GM12875 (cell line): ENCODE measurements around the gene PSENEN.

Experiments
- H3K4me3 ChIP-seq: one replicate; pipeline ENCODE4 v1.5.1; 2011; ENCODE audit warnings: low read depth, low read length, control low read depth
- TF ChIP-seq, protein P1 (sequence below): IDR thresholded peaks from 2 replicates; pipeline ENCODE4 v1.5.1; 2011; ENCODE audit warnings: low read depth, mild to moderate bottlenecking, control low read depth, inconsistent platforms, low read length, moderate library complexity, borderline replicate concordance; ENCODE audit not compliant: insufficient read depth

Gene PSENEN

GRCh38 chr19:35784503-35785338 lies 39.3 kb downstream of the PSENEN start:
- TF ChIP-seq, protein P1, sequence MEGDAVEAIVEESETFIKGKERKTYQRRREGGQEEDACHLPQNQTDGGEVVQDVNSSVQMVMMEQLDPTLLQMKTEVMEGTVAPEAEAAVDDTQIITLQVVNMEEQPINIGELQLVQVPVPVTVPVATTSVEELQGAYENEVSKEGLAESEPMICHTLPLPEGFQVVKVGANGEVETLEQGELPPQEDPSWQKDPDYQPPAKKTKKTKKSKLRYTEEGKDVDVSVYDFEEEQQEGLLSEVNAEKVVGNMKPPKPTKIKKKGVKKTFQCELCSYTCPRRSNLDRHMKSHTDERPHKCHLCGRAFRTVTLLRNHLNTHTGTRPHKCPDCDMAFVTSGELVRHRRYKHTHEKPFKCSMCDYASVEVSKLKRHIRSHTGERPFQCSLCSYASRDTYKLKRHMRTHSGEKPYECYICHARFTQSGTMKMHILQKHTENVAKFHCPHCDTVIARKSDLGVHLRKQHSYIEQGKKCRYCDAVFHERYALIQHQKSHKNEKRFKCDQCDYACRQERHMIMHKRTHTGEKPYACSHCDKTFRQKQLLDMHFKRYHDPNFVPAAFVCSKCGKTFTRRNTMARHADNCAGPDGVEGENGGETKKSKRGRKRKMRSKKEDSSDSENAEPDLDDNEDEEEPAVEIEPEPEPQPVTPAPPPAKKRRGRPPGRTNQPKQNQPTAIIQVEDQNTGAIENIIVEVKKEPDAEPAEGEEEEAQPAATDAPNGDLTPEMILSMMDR, result no peak
- H3K4me3 ChIP-seq, result no peak overlapping the region

DNA sequence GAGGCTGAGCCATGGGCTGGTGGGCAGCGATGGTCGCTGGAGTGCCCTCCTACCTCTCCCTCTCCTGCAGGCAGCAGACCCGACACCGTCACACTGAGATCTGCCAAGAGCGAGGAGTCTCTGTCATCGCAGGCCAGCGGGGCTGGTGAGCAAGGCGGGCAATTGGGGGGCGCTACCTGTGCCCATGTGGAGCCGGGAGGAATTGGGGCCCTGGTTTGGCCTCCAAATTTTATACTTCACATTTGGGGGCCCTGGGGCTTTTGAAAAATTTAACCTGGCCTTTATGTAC lies 39.8 kb downstream of the PSENEN start:
- H3K4me3 ChIP-seq, result no peak overlapping the region
- TF ChIP-seq, protein P1, result no peak

DNA sequence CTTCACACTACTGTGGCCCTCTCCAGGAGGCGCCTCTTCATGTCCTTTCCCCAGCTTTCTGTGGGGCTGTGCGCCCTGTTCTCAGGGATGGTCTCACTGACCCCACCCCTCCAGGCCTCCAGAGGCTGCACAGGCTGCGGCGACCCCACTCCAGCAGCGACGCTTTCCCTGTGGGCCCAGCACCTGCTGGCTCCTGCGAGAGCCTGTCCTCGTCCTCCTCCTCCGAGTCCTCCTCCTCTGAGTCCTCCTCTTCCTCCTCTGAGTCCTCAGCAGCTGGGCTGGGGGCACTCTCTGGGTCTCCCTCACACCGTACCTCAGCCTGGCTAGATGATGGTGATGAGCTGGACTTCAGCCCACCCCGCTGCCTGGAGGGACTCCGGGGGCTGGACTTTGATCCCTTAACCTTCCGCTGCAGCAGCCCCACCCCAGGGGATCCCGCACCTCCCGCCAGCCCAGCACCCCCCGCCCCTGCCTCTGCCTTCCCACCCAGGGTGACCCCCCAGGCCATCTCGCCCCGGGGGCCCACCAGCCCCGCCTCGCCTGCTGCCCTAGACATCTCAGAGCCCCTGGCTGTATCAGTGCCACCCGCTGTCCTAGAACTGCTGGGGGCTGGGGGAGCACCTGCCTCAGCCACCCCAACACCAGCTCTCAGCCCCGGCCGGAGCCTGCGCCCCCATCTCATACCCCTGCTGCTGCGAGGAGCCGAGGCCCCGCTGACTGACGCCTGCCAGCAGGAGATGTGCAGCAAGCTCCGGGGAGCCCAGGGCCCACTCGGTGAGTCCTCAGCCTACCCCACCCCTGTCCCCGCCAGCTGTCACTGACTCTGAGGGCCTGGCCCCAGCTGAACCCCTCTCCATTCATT lies 41.1 kb downstream of the PSENEN start:
- TF ChIP-seq, protein P1, result no peak
- H3K4me3 ChIP-seq, result no peak overlapping the region

- no peak overlapping the region for H3K4me3 ChIP-seq
- TF ChIP-seq, protein P1, result no peak
Measured at GRCh38 chr19:35787227-35787799, 41.9 kb downstream of the PSENEN start.

GRCh38 chr19:35788205-35788960 lies 42.9 kb downstream of the PSENEN start:
- no peak overlapping the region for H3K4me3 ChIP-seq
- TF ChIP-seq, protein P1, result no peak

DNA sequence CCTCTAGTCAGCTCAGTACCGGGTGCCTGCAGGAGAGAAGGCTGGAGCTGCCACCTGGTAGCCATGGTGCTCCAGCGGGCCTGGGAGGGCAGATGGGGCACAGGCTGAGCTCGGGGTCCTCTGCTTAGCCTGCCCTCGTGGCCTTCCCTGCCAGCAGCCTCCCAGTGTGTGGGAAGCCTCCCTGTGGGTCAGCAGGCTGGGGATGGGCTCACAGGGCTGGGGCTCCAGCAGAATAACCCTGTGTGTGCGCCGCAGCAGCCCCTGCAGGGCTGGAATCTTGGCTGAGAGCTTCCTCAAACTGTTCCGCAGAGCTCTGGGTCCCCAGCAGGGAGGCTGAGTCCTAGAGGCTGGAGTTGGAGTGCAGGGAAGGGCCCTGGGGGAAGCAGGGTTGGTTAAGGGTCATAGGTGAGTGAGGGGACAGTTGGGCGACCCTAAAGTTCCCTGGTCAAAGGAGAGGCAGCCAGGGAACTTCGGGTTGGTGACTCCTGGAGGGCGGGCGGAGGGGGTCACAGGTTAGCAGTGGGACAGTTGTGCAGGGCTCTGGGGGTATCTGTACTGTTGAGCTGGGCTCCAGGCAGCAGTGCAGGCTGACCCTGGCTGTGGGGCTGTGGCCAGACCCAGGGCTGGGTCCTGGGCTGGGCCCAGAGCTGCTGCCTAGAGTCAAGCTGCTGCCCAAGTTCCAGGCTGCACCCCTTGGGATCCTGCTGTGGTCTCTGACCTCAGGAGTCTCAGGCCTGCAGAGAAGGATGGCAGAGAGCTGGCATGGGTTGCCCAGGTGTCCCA lies 43.9 kb downstream of the PSENEN start:
- no peak overlapping the region for H3K4me3 ChIP-seq
- TF ChIP-seq, protein P1, result no peak
